NCI-H446 (cell line): ENCODE results near the gene GPR35.

Experiments used
- DNase-seq, 2 experiments: peaks; one replicate each; lab custom pipeline; 2025; lab: John Stamatoyannopoulos, UW

Gene GPR35

DNA sequence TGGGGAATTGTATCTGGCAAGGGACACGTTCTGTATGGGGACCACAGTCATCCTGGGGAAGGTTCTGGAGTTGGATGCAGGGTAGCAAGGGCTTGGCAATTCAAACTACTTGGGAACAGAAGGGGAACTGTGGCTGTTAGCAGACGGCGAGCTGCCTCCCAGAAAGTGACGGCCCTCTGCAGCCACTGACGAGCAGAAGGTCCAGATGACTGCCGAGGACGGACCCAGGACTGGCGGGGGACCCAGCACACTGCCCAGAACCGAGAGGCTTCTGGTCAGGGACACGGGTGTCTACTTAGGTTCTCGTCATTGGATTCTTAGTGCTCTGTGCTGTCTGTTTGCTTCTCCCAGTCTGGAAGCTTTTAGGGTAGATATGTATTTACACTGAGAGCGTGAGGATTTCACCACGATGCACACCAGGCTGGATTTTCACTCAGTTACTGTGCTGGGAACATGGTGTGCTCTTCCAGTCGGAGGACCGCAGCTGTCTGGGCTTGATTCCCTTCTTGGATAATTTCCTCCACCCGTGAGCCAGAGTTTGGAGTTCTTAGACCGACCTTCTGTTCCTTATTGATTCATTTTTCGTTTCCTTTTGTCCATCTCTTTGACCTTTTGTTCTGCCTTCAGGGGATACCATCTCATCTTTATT is 13.4 kb downstream of the GPR35 start:
- no peak for DNase-seq

DNA sequence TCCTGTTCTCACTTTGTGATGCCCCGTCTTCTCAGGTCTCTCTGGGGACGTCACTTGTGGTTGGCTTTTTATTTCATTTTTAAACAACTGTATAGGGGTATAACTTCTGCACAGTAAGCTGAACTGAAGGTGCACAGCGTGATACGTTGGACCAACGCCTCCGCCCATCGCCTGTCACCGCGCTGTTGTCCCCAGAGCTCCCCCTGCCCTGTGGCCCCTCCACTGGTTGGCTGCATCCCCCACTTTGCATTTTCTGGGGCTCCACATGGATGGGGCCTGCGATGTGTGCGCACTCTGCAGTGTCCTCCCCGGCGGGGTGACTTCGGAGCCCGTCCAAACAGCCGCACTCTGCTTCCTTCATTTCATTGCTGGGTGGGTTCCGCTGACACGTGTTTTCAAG is 14.3 kb downstream of the GPR35 start:
- DNase-seq = no peak

DNA sequence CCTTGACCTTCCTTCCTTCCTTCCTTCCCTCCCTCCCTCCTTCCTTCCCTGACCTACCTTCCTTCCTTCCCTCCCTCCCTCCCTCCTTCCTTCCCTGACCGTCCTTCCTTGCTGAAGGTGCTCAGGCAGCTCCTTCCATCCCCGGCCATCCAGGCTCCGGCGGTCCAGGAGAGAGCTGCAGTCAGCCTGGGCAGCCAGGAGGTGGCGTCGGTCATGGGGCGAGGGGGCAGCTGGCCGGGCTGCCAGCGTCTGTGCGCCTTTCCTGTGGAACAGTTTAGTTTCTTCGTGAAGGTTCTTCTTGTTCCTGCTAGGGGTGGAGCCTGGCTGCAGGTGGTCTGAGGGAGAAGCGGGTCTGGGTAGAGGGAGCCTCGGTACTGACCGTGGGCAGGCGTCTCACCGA is 15.7 kb downstream of the GPR35 start:
- peak in 1 of 2 experiments; percentile 30 for DNase-seq

DNA sequence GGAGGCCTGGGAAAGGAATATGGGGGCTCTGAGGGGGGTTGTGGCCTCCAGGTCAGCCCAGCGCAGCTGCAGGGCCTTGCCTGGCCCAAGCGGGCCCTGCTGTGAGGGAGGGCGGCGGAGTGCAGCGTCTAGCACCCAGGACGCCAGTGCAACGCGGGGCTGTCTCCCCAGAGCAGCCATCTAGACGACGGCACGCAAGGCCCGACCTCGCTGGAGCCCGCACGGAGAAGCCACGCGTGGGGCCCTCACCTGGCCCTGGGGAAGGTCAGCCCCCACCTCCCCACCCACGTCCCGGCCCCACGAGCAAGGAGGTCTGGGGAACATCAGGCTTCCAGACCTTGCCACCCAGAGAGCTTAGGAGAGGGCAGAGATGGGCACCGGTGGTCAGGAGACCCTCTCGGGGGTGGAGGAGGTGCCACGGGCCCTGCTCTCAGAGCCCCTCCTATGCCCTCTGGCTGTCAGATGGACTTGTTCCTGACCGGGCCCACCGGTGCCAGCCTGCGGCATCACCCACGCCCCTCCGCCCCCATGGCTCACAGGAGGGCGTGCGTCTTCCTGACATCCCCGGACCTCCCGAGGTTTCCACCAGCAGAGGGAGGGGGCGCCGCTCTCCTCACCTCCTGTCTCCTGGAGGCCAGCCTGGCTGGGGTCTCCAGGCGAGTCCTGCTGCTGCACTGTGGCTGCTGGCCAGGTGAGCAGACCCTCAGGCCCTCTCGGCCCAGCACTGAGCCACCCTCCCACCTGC is 17.0 kb downstream of the GPR35 start:
- DNase-seq = no peak

DNA sequence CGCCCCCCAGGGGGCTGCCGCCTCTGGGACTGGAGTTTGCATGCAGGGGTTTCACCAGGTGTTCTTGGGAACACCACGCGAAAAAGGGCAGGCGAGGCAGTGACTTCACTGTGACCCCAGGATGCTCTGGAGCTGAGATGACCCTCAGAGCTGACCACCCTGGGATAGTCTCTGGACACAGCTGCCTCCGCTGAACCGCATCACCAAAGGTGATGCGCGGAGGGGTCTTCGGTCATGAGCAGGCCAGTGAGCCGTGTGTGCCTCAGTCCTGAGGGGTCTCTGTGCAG is 17.5 kb downstream of the GPR35 start:
- DNase-seq = no peak

DNA sequence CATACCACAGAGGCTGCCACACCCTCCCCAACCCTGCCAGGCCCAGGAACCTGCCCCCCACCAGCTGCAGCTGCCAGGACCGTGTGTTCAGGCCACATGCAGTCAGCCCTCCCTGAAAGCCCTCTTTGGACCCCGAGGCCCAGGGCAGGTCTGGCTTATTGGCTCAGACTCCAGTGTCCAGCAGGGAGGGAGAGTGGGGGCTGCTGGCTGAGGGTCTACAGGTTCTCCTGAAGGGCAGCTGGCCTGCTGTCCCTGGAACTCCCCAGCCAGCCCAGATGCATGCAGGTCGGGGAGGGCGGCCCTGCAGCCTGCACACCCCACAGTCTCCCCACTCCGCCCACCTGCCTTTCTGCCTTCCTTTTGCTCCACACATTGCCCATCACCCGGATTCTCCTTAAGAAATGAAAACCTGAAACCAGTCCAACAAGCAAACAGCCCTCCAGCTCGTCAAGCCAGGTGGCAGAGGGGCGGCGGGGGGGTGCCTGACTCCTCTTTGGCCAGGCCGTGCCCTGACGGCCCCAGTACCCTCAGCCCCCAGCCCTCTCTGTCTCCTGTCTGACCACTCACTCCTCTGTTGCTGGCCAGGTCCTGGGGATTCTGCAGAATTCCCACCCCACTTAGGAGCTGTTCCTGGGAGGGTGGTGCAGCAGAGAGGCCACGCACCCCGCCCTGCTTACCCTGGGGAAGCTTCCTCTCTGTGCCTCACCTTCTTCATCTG is 18.0 kb downstream of the GPR35 start:
- no peak for DNase-seq

DNA sequence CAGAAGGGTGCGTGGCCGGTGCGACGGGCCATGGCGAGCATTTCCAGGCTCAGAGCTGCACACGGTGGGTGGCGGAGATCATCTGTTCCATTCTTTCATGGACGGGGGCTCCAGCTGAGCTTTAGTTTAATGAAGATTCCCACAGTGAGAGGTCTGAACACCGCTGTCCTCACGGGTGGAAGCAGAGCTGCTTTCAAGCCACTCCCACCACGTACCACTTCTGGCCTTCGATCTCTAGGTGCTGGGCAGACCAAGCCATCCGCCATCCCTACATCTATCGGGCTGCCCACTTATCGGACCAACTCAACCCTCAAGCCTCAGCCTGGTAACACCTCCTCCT is 18.5 kb downstream of the GPR35 start:
- no peak for DNase-seq

DNA sequence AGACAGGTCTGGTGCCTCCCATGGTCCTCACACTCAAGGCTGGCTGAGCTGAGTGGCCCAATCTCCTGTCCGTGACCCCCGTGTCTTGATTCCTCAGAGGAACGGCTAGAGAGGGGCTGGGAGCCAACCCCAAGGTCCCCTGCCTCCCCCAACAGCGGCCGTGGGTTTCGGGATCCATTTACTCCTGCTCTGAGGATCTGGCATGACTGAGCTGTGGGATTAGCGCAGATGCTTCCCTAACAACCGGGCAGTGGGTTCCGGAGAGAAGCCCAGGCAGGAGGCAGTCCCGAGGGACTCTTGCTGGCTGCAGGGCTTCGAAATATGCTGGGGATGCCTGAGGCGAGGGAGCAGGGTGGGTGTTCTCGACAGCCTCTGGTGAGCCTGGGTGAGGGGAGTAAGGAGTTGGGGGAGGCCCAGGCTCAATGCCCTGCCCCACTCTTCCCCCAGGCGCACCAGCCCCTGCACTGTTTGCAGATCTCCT is 18.9 kb downstream of the GPR35 start:
- no peak for DNase-seq

DNA sequence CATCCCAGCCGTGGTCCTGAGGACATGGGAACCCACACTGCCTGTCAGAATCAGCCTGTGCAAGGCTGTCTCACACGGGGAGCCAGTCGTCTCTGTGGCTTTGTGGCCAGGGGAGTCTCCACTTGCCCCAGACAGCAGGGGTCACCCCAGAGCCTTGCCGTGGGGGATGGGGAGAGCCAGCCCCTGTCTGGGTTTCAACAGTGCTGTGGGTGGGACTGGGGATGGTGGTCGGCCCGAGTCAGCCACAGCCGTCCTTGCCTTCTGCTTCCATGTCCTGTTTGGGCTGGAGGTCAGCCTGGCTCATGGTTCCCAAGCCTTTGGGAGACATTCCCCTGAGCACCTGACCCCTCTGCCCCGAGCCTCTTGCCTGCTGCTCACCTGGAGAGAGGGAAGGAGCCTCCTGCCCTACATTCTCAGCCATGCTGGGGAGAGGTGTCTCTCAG is 19.6 kb downstream of the GPR35 start:
- no peak for DNase-seq

DNA sequence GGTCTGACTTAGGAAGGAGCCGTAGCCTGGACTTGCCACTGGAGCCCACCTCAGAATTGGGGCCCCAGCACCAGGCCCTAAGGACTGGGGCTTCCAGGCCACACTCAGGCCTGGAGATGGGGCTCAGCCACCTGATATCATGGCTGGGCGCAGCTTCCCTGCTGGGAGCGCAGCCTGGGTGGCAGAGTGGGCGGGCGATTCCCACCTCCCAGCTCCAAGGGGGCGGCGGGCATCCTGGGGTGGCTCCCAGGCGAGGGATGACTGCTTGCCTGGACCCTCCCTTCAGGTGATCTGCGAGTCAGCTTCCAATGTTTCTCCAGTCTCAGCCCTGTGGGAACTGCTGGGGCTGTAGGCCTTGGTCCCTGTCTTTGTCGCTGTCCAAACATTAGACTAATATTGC is 20.1 kb downstream of the GPR35 start:
- no peak for DNase-seq

DNA sequence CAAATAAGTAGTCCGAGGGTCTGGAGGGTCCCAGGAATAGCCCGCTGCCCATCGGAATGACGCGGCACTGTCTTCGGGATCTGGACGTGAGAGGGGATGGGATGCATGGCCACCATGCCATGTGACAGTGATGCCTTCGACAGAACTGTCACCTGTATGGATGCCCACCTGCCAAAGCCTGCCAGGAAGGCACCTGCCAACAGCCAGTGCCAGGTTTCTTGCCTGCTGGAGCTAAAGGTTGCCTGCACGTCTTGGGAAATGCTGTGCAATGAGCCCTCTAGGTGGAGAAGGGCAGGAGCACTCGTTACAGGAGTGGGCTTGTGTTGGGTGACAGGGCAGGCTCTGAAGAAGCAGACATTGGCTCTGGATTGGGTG is 20.5 kb downstream of the GPR35 start:
- DNase-seq = no peak

DNA sequence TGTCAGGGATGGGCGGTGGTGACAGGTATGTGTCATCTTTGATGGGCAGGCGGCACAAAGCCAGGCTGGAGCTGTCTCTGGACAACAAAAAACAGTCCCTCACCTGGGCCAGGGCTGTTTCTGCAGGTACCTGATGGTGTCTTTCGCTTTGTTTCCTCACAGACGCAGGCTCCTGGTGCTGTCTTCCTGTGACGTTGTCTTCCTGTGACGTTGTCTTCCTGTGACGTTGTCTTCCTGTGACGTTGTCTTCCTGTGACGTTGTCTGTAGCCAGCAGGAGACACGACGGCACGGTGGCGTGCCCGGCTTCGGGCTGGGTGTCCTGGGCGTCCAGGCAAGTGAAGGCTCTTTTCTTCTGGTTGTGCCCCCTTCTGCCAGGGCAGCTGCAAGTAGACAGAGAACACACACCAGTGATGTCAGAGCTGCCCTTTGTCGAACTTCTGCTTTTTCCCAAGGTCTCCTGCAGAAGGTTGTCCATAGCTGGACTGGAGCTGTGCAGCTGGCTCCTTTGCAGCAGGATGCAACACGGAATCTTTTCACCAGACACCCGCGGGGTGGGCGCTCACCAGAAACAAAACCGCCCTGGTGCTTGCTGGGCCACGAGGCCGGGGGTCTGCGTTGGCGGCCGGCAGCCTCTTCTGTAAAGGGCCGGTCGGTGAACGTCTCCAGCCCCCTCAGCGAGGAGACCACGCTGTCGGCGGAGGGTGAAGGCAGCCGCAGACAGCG is 21.1 kb downstream of the GPR35 start:
- no peak for DNase-seq

DNA sequence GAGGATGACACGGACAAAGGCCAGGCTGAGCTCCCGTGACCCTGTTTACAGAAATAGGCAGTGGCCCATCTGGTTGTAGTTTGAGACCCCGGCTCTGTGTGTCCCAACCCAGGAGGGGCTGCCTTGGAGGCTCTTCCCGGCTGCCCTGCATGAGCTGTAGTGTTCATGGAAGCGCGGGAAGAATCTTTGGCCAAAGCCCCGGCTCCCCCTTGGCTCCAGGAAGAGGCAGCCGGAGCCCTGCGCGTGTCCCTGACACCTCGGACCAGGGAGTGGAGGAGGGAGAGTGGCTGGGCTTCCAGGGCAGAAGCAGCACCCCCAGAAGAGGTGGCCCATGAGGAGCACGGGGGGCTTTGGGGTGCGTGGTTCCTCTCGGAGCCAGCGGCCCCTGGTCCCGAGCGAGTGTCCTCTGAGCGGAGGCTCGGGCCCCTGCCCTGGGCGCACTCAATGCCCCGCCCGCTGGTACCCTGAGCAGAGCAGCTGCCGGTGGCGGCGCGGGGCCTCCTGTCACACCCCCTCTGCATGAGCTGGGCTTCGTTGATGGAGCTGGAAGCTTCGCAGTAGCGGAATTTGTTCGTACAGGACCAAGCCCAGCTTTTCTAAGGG is 21.7 kb downstream of the GPR35 start:
- no peak for DNase-seq

DNA sequence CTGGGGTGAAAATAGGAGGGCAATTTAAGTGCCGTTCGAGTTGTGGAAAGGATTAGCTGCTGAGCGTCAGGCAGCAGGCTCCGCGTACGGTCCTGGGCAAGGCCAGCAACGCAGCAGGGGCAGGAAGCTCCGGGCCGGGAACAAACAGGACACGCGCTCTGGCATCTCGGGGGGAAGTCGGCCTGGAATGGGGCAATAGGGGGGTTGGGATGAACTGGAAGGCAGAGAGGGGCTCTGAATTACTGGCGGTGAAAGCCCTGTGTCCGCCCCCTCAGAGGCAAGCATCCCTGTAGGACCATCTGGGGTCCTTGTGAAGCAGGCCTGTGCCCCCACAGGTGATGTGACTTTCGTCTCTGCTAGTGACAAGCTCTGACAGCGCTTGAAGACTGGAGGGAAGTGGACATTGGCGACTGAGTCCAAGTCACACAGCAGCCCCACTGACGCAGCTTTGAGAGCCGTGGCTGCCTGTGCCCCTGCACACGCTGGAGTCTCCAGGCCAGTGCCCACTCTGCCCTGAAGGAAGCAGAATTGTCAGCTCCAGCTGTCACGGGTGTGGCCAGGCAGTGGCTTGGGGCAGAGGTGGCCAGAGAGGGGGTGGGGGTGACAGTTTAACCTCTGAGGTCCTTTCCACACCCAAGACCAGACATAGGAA is 22.3 kb downstream of the GPR35 start:
- no peak for DNase-seq

DNA sequence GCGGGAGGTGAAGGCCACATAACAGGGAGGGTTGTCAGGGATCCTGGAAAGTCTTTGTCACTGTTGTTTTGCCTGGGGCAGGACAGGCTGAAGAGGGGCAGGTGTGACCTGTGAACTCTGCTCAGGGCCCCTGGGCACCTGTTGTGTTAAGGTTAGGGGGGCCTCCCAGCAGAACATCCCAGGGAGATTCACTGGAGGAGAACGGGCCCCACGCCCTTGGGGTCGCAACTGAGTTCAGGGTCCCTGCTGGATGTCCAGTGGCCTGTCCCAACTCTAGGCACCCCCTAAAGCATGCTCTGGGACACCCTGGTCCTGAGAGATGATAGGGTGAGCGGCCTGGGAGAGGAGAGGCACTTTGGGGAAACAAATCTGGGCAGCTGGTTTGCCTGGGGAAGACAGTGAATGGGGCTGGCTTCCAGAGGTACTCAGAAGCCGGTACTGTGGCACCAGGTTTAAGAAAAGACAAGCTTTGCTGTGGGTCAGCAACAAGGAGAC is 22.9 kb downstream of the GPR35 start:
- DNase-seq = no peak

DNA sequence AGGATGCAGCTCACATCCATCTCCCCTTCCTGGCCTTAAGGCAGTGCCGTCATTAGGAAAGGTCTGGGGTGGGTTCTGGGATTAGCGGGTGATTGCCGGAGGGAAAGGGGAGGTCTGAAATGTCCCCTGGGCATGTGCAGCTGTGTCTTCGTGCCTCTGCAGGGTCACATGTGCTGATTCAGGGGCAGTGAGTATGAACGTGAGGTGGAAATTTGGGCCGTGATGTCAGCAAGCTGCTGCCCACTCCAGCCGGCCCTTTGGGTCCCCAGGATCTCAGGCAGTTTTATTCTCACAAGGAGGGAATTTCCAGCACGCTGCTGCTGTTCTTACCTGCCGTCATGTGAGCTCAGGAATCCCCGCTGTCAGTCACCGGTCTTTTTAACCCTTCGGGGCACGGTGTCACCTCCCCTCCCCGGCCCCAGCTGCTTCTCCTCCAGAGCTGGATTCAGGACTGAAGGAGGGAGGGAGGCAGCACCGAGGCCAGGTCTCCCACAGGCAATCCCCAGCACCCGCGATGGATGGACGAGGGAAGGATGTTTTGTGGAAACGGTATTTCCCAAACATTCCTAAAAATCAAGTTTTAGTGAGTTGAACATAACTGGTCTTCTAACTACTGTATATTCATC is 23.5 kb downstream of the GPR35 start:
- DNase-seq = no peak

DNA sequence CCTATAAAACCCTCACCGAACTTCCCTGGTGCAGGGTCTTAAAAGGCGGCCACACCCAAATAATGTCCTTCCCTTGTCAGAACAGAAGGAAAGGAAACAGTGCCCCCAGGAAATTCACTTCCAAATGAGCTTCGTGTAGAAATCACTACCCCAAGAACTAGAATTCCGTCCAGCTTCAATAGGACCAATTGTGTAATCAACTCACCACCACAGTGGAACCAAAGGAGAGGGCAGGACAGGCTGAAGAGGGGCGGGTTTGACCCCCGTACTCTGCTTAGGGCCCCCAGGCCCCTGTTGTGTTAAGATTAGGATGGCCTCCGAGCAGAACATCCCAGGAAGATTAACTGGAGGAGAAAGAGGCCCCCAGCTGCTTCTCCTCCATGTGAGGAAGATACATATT is 24.1 kb downstream of the GPR35 start:
- DNase-seq = no peak

DNA sequence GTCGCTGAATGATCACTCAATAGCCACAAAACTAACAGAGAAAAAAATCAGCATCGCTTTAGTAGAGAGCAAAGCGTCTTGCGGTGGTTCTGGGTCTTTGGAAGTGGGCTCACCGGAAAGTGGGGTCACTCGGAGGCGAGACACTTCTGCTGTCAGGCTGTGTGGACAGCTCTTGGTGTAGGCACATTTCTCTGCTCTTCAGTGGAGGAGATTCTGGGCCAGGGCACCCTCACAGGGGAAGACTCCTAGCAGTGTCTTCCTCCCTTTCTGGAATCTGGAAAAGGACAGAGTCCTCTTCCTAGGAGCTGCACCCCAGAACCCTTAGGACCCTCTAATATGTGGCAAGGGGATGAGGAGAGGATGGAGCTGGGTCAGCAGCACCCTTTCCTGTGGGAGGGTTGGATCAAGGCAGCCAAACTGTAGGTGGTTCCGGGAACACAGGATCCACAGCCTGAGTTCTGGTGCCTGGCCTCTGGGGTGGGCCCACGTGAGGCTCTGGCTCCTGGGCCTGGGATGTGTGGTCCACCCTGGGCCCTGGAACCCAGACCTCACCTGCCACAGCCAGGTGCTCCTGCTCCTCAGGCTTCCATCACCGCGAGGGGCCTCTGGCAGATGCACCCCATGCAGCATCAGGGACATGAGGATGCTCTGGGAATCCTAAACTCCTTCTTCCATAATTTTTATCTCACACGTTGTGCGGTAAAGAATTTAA is 25.1 kb downstream of the GPR35 start:
- no peak for DNase-seq

DNA sequence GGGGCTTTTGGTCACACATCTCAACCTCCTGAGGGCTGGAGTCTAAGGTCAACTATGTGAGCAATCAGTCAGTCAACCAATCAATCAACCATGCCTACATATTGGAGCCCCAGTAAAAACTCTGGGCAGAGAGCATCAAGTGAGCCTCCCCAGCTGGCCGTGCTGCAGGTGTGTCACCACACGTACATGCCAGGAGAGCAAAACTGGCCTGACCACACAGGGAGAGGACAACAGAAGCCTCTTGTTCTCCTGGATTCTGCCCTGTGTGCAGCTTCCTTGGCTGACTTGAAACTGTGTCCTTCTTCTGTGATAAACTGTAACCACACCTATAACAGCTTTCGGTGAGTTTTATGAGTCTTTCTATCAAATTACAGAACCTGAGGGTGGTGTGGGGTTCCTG is 25.9 kb downstream of the GPR35 start:
- no peak for DNase-seq
